ELF-1 (cell line): ENCODE data around the gene KAT7.

ENCODE experiments used
- DNase-seq: peaks from one replicate; pipeline ENCODE4 v3.0.0-alpha.2; 2016; ENCODE audit warnings: low read depth, low spot score

The KAT7 gene

GRCh38 chr17:49842371-49842770 lies 53.9 kb downstream of the KAT7 start:
- DNase-seq: no peak

GRCh38 chr17:49842846-49843245 lies 54.4 kb downstream of the KAT7 start:
- no peak for DNase-seq

DNA sequence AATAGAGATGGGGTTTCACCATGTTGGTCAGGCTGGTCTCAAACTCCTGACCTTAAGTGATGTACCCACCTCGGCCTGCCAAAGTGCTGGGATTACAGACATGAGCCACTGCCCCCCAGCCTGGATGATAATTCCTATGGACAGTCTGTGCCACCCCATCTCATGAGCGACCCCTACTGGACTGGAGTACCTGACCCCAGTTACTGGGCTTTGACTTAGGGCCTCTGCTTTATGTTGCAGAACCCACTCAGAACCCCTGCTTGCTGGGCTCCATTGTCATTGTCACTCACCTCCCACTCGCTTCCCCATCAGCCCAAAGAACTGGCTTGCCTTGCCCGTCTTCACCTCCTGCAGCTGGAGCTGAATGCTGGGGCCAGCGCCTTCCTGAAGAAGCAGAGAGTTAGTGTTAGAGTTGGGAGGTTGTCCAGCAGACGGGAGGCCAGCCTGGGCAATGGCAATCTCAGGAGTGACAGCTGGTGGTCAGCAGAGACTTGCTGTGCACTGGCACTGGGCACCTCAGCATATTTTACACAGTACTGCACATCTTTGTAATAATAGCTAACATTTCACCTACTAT lies 55.4 kb downstream of the KAT7 start:
- no peak for DNase-seq

DNA sequence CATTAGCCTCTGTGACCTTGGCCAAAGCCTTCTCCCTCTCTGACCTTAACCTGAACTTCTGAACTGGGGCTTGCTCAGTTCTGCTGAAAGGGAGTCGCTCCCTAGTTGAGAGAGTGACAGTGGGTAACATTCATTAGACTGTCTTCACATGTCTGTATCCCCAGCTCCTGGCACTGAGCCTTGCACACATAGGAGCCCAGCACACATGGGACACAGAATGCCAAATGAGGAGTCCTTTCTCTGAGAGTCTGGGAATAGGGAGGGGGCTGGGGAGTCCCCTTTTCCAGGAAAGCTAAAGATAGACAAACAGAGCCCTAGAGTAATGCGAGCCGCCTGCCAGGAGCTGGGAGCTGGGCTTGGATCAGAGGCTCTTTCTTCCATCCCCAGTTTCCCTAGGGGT lies 56.8 kb downstream of the KAT7 start:
- no peak for DNase-seq

DNA sequence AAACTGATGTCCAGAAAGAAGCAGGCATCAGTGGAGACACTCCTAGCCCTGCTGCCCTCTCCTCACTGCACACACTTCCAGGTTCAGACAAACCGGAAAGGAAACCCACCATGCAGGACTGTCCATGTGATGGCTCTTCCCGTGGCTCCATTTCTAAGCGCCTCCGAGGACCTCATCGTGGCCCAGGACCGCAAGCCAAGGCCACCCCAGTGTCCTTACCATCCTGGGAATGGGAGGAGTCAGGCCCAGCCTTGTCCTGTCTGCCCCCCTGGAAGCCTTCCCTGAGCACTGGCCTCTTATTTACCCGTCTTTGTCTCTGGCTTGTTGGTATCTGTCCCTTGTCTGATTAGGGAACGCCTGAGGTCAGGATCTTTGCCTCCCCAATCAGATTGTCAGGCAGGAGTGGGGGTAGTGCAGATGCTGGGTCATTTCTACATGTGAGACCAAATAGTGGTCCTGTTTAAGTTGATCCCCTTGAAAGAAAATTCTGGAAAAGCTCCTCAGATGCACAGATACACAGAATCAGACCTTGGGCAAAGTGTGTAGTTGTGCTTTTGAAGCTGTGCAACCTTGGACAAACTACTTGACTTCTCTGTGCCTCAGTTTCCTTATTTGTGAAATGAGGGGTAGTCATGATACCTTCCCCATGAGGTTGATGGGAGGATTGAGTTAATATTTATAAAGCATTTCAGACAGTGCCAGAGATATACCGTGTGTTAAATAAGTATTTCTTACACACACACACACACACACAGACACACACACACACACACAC lies 58.6 kb downstream of the KAT7 start:
- no peak for DNase-seq

- no peak for DNase-seq
Measured at GRCh38 chr17:49848019-49848473, 59.6 kb downstream of the KAT7 start, which contains the start of gene TAC4. TSS of gene TAC4 (minus strand) at chr17:49848069. CDS start at chr17:49848017, 52 bp downstream.

GRCh38 chr17:49848739-49849138 lies 60.3 kb downstream of the KAT7 start:
- no peak for DNase-seq

DNA sequence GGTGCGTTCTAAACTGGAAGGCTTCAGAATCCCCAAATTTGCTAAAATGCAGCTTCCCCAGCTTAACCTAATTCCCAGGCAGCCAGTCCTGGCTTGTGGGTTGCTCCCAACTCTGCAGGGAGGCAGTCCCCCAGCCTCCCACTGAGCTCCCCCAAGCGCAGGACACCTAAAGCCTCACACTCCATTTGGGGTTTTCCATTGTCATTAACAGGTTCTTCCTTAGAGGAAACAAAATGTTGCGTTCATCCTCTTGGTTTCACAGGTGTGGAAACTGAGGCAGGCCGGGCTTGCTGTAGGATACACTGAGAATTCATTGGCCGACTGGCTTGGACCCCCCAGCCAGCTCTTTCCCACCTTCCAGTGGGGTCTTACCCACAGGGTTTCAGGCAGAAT lies 61.7 kb downstream of the KAT7 start:
- DNase-seq: no peak

DNA sequence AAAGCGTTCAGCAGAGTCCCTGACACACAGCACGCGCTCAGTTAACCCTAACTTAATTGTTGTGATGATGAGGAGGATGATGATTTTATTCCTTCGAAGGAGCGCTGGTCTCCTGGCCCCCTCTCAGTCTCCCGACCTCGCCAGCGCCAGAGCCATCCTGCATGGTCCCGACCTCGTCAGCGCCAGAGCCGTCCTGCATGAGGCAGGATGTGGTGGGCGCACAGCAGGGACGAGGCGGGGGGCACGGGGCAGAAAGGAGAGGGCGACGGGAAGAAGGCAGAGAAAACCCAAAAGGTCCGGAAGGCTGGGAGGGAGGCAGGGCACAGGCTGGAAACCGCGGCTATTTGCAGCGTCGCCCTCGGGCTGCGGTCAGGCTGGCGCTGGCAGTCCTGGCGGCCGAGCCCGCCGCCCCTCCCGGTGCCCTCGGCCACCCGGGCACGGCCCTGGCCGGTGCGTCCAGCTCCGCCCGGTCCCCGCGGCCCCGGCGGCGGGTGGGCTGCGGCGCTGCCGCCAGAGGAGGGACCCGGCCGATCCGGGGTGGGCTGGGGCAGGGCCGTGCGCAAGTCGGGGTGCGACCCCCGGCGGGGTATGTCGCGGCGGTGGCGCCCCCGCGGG lies 62.4 kb downstream of the KAT7 start:
- DNase-seq: no peak

DNA sequence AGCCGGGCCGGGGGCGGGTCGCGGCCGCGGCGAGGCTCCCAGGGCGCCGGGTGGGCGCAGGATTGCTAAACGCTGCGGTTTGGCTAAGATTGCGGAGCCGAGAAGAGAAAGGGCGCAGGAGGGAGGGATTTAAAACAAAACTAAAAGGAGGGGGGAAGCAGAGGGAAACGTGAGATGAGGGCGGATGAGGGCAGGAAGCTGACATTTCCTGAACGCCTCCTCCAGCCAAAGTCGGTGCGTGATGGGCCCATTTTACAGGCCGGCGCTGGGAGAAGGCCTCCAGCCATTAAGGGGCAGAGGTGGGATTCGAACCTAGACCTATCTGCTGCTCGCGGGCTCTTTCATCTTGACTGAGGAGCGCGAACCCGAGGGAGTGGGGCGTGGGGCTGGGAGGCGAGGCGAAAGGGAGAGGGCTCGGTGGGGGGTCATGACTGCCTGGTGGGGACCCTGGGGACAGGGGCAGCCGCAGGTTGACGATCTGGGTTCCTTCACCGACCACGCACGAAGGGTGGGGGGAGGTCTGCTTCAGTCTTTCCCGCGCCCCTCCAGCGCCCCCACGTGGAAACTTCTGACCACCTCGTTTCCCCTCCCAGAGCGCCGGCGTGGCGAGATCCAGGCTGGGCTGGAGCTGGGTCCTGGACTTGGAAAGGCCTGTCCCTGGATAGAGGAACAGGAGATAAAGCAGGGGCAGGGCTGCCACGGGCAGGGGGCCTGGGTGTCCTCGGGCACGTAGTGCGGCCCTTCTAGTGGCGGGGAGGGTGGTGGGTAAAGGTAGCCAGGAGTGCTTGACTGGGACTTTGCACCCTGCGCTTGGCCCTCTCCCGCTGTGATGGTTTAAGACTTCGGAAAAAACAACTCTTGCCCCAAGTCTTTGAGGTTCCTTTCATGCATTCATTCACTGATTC lies 63.2 kb downstream of the KAT7 start:
- peak; percentile 87 for DNase-seq

DNA sequence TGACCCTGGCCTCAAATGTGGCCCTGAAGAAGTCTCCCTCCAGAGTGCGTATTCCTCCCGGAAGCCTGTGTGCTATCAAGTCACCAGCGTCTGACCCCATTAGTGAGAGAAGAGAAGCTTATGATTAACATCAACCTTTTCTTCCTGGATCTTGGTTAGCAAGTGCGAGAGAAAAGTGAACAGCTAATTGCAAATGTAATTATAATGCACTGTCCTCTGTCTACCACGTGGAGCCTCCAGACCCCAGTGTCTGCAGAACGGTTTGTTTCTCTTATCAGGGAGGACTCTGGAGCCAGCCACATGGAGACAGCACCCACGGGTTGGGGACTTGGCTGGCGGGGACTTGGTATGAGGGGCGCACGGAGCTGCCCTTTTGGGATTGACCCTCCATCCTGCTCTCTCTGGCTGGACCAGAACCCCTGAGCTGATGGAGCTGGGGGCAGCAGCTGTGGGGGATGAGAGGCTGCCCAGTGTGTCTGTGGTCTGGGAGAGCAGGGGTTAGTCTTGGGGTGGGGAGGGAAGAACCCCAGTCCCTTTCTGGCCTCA lies 65.1 kb downstream of the KAT7 start:
- no peak for DNase-seq

GRCh38 chr17:49854126-49854525 lies 65.6 kb downstream of the KAT7 start:
- no peak for DNase-seq

DNA sequence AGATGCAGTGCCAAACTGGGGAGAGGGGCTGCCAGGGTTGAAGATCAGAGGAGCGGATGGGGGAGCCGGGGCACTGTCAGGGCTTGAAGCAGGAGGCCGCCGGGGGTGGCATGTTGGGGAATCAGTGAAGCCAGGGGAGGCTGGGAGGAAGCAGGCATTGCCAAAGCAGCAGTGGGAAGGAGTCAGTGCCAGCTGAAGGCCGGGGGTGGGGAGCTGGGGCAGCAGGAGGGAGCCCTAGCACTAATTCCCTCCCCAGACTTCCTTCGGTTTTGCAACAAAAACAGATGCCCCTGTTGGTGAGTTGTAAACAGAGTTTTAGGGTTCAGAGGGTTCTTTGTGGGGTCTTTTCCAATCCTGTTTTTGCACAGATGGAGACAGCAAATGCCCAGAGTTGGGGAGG lies 70.3 kb downstream of the KAT7 start:
- no peak for DNase-seq

DNA sequence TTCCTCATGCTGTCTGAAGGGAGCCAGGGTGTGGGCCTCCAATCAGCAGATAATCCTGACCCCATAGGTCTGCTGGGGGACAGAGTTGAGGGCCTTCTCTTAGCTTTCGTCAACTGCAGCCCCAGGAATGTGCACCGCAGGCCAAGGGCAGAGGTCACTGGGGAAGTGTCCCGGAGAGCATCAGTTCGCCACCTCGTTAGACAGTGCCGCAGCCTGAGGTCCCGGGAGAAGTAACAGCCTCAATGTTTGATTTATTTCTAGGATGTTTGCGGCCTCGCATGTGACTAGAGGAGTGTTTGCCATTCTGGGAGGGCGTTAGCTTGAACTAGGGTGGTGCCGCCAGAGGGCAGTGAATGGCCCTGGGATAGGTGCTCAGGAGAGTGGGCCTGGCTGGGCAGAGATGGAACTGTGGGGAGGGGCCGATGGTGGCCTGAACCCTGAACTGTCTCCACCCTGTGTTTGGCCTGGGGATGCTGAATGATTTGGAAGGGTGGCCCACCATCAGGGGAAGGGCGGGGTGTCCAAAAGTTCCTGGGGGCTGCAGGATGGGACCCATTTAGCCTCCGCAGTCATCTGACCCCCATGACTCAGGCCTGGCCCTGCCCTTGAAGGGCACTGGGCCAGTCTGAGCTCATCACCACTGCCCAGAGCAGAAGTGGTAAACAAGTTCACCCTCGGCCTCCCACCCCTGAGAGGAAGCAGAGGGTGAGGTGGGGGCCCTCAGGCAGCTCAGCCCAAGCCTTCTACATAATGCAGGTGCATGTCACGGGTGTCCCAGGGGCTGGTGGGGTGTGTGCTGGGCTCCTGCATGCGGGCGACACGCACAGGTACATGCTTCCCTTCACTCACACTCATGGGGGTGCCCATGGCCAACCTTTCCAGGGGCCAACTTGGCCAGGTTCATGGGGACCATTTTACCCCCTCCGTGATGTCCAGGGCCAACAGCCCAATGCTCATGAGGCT lies 71.8 kb downstream of the KAT7 start:
- no peak for DNase-seq

DNA sequence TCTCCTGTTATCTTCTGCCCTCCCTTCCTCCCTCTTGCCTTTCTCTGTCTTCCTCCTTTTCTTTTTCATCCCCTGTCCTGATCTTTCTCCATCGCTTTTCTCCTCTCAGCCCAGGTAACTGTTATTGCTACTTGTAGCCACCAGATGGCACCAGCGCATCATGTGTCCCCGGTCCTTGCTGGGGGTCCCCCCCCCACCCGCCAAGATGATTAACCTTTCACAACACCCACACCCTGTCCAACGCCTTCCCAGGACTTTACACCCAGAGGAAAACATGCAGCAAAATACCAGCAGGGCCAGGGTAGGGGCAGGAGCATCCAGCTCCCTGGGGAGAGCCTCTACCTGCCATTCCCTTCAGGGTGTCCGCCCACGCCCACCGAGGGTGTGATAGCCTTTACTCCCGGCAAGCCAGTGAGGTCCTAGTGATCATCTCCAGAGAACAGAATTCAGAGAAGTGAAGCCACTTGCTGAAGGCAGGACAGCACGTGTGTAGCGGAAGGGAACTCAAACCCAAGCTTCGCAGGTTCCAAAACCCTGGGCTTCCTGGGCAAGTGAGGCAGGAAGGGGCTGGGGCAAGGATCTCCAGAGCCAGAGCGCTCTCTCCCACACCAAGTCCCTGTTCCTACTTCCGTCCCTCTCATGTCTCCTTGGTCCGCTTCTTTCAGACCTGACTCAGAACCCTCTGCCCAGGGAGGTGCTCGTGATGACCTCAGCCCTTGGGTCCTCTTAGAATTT lies 72.8 kb downstream of the KAT7 start:
- DNase-seq: peak; percentile 68

DNA sequence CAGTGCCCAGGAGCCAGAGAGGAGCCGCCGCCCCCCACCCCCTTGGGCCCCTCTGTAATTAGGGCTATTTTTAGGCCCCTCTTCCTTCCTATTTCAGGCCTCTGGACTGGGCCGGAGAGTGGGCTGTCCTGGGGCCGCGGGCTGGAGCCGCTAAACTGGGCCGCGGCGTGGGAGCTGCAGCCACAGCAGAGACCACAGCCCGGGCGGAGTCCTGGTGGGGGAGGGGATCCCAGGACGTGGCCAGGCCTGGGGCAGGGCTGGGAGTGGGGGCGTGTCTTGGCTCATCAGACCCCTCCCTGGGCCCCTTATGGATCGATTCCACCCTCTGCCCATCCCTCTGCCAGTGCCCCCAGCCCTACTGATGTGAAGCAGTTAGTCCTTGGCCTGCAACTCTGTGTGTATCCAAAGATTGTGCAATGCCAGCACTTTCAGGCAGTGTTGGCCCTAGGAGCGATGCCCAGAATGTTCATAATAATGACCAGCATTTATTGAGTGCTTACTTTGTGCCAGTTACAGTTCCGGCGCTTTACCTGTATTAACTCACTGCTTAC lies 74.4 kb downstream of the KAT7 start:
- DNase-seq: no peak

DNA sequence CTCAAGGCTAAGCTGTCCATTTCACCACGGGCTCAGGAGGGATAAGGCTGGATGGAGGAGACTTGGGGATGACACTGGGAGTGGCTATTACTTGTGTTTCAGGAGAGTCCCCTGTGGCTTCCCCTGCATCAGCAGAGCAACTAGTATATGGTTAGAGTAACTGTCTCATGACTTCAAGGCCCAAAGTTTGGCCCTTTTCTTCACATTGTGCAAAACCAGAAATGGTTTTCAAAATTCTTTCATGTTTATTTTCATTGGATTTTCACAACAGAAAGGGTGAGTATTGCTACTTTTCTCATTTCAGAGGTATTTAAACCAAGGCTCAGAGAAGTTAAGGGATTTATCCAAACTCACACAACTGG lies 77.5 kb downstream of the KAT7 start:
- DNase-seq: no peak

DNA sequence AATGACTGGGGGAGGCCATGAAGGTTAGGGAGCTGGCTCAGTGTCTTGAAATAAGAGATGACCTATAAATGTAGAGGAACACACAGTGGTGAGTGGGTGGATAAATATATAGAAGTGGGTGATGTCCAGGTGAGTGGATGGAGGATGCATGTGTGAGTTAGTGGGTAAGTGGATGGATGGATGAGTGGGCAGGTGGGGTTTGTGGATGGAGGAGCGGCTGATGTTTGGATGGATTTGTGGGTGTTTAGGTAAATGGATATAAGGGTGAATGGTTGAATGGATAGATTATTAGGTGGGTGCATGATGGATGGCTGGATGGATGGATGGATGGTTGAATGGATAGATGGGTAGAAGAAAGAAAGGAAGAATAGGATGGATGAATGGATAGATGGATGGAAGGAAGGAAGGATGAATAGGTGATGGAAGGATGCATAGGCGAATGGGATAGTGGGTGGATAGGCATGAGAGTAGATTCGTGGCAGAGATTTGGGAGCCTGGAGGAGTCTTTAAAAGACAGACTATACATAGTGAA lies 78.5 kb downstream of the KAT7 start:
- no peak for DNase-seq

GRCh38 chr17:49869038-49869374 lies 80.5 kb downstream of the KAT7 start:
- no peak for DNase-seq
